Stimulated activated CD4-positive, alpha-beta T cell treated with anti-CD3 and anti-CD28 coated beads, Interleukin-12 subunit alpha, Interleukin-12 subunit beta, amount 100 ng/mL, for 24 hours (primary cell): Measurements from ENCODE around the gene IGF2R.

Source experiments
- DNase-seq, 2 experiments: peaks; one replicate each; pipeline ENCODE4 v3.0.0-alpha.2; 2020; ENCODE audit warnings: low read depth in 2 of 2

The IGF2R gene

DNA sequence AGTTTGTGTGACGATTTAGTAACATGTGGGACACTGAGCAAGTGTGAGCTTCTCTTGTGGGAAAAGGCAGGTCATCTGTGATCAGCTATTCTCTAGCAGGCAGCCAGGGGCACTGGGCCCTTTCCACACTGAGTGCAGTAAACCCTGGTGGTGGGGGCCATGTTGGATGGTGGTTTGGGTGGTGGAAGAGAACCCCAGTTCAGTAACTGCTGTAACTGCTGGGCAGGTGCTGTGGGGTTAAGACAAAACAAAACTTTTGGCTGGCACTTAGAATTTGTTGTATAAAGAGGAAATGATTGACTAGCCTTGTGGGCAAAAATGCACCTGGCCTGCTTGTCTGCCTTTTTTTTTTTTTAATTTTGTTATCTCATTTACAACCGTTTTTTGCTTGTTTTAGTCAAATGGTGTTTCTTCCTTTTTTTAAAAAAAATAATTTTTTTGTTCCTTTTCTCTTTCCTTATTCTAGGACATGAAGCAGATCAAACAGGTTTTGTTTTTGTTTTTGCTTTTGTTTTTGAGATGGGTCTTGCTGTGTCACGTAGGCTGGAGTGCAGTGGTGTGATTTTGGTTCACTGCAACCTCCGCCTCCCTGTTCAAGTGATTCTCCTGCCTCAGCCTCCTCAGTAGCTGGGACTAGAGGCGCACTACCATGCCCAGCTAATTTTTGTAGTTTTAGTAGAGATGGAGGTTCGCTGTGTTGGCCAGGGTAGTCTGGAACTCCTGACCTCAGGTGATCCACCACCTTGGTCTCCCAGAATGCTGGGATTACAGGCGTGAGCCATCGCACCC is 59.8 kb downstream of the IGF2R start:
- no peak for DNase-seq

DNA sequence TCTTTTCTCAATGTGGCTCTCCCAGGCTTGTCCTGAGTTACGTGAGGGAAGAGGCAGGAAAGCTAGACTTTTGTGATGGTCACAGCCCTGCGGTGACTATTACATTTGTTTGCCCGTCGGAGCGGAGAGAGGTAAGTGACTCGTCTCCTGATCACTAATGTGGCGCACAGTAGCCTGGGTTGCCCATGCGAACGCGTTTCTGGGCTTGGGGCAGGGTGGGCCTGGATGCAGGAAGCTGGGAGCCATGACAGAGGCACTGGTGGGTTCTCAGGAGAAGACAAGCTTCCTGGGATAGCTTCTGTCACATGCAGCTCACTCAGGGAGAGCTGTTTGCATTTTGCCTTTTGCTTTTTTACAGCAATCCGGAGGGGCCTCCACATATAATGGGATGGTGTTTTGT is 60.6 kb downstream of the IGF2R start:
- no peak for DNase-seq

GRCh38 chr6:160030103-160030502 is 61.2 kb downstream of the IGF2R start:
- no peak for DNase-seq

DNA sequence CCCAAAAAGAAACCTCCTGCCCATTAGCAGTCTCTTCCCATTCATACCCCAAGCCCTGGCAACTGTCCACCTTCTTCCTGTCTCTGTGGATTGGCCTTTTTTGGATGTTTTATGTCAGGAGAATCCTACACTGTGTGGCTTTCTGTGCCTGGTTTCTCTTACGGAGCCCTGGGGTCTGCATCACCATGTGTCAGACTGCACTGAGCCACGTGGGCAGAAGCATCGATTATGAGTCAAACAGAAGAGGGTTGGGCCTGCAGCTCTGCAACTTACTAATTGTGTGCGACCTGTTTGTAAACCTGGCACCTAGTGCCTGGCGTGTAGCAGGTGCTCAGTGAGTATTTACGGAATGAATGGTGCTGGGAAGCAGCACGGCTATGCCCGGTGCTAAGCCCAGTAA is 62.6 kb downstream of the IGF2R start:
- no peak for DNase-seq

- no peak for DNase-seq
These were observed 63.0 kb downstream of the IGF2R start for GRCh38 chr6:160031871-160032270.

GRCh38 chr6:160032538-160032937 is 63.7 kb downstream of the IGF2R start:
- DNase-seq, result no peak

DNA sequence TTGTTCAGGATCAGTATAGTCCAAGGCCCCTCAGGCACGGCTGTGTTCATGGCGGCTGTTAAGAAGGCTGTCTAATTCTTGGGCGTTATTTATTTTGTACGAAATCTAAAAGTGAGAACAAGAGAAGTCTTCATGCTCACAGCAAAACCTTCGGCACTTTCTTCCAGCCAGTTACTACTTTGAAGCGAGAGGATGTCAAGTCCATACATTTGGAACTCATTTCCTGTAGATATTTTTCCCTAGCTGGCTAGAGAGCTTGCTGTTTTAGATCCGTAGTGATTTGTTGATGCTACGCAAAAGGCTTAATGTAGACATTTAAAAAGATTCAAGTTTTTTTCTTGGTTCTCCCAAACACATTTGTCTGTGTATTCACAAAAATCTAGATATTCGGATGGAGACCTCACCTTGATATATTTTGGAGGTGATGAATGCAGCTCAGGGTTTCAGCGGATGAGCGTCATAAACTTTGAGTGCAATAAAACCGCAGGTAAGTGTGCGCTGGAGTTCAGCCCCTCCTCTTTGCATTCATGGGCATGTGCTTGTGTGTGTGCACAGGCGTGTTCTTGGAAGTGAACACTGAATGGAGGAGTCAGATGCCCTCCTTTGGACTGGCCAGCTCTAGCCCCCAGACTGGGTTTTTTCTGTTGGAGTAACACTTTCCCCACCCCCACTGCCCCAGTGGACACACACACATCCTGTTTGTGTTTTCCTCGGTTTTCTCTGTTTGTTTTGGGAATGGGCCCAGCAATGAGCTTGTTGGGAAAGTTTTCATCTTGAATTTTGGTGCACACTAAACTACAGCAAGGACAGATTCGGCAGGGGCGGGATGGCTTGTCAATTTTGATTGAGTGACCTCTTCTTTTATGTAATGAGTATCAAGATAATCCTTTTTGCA is 65.4 kb downstream of the IGF2R start:
- no peak for DNase-seq

- no peak for DNase-seq
These were observed 66.4 kb downstream of the IGF2R start for GRCh38 chr6:160035241-160035640.

- DNase-seq, result no peak
These were observed 66.9 kb downstream of the IGF2R start for GRCh38 chr6:160035693-160036330.

DNA sequence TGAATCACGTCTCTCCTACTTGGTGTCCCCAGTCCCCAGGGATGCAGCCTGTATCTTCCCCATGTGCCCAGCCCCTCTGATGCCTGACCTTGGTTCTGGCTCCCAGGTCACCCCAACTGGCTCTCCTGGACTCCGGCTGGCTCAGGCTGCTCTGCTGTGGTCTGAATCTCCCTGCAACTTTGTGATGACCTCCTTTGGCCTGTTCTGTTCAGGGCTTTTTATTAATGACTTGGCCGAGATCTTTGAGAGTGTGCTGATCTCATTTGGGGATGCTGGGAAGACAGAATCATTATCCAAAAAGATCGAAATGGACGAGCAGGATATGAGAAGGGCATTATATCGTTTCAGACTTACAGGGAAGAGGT is 67.4 kb downstream of the IGF2R start:
- no peak for DNase-seq

GRCh38 chr6:160036790-160037206 is 67.9 kb downstream of the IGF2R start:
- DNase-seq, result no peak

DNA sequence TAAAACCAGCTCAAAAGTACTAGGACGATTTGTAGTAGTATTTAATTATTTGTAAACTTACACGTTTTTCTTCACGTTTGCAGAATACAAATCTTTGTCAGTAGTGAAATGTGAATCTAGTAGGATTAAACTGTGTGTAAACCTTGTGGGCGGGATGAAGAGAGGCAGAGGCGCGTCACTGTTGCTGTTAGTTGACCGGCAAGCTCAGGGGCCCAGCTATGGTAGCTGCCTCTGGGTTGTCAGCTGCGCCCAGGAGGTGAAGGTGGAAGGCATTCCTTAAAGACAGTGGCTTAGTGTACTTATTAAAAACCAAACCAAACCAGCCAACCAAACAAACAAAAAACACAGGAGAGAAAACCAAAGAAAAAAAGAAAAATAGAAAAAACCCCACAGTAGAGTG is 69.6 kb downstream of the IGF2R start:
- DNase-seq, result no peak

- no peak for DNase-seq
These were observed 70.6 kb downstream of the IGF2R start for GRCh38 chr6:160039441-160039840.

DNA sequence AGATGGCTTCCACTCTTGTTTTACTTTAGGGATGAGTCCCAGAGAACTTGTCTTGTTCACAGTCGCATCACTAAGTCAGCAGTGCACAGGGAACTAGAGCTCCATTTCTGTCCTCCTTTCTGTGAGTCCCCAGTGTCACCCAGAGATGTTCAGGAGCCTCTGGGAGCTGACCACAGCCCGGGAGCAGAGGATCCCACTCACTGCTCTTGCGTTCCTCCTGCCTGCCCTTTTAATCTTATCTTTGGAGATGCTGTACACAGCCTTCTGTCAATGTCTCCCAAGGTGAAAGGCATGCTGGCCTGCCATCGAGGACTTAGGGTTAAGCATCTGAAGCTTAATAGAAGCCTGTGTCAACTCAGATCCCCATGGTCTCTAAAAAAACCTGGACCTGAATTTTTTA is 71.2 kb downstream of the IGF2R start:
- DNase-seq, result no peak

DNA sequence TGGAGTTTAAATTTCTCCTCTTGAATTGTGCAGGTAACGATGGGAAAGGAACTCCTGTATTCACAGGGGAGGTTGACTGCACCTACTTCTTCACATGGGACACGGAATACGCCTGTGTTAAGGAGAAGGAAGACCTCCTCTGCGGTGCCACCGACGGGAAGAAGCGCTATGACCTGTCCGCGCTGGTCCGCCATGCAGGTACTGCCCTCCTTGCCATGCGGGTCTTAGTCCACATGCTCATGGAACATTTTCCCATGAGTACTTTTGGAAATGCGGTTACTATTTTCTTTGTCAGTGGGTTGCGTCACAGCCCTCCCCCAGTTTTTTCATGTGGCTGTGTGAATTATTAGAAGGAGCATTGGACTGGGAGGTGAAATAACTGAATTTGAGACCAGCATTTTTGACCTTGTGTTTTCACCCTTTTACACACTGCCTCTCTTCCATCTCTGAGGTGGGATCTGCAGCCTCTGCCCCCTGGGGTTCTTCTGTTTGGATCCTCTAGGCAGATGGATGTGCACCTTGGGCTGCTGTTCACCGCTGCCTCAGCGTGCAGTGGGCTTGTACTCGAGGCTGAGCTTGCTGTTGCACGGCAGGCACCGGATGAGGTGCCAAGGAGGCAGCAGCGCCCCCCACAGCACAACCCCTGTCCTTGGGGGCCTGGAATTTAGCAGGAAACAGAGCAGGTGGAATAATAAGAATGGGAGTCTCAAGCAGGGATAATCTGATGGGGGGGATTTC is 71.8 kb downstream of the IGF2R start:
- no peak for DNase-seq

DNA sequence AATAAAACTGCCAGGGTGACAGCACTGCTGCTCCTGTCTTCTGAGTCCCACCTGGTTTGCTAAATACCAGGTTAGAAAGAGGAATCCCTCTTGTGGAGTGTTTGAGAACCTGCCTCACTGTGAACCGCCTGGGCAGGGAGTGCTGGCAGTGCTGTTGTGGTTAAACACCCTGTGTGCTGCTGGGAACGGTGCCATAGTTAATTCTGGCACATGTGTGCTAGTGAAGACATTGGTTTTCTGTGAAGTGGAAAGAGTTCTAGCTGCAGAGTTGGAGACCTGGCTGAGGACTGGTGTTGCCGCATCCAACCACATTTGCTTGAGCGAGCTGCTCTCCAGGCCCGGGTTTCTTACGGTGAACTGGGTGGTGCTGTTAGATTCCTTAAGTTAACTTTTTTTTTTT is 72.7 kb downstream of the IGF2R start:
- DNase-seq, result no peak

- no peak for DNase-seq
These were observed 73.3 kb downstream of the IGF2R start for GRCh38 chr6:160042014-160042773.

DNA sequence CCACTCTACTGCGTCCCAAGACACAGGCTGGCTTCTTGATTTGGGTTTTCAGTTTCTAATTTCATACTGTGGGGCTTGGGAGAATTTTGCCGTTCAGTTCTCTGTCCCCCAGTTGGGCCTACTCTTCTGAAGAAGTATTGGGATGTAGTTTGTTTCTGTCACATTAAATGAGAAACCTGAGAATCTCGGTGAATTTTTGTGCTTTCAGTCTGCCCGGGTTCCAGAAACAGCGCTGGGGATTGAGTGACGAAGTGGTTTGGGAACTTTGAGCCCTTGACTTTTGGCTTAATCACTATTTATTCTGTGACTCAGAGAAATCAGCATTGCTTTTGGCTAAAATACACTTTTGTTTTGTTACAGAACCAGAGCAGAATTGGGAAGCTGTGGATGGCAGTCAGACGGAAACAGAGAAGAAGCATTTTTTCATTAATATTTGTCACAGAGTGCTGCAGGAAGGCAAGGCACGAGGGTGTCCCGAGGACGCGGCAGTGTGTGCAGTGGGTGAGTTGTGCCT is 74.0 kb downstream of the IGF2R start:
- no peak for DNase-seq

DNA sequence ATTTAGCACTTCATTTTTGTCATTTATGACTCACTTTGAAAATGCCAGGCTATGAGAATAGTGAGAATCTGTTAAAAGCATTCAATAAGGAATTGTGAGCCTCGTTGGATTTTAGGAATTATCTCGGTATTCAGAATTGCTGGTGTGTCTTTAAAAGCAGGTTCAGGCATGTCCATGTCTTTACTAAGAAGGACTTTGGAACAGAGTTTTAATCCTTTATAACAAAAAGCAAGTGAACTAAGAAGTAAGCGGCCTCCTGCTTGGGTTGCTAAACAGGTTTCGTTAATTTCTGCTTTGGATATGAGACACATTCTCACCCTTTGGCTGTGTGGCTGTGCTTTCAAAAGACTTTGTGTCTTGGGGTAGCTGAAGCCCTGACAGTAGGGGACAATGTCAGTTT is 74.9 kb downstream of the IGF2R start:
- DNase-seq, result no peak

DNA sequence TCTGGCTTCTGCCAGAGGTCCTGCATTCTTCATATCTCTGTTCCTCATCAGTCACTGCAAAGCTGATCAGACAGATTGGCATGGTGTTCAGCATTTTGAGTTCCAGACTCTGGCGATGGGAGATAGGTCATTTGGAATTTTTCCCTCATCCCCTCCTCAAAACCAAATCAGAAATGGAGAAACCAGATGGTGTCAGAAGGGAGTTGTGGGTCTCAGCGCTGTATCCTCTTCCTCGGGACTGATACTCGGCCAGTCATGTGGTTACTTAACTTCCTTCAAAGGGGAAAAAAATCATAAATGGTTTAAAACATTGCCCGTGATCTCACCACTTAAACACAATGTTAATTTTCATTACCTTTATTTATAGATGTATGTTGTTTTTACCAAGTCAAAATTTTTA is 75.8 kb downstream of the IGF2R start:
- no peak for DNase-seq

DNA sequence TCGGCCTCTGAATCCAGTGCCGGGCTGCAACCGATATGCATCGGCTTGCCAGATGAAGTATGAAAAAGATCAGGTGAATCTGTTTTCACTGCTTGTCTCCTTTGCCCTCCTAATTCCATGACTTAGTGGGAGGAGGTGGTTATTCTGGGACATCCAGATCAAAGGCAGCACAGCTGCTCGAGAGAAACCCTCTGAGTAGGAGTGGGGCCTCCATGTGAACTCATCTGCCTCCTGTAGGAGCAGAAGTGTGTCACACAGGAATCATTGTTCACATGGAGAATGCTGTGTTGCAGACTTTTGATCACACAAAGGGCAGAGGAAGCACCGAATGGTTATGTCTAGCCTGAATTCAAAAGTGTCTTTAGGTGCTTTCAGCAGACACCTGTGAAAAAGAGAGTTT is 79.6 kb downstream of the IGF2R start:
- no peak for DNase-seq
